Daoy (cell line): ENCODE measurements around the gene CERS6. TPM values are rescaled to one million over a fixed set of nuclear protein-coding genes. Genes with fewer than 3 reads are reported as not detected.
"Not testable (repeated sequence)": the region's sequence is repeated elsewhere in the genome, so short reads cannot be mapped to it uniquely, and the experiment has no call there.

Experiments used
- DNase-seq: peaks from one replicate; pipeline ENCODE4 v3.0.0-alpha.2; 2015; ENCODE audit warnings: low read depth
- total RNA-seq: library from RNA; depleted of rRNA; stranded (reverse); fragments of >200 nt; shearing (Covaris generic); gene quantifications from 2 replicates; pipeline ENCODE4 v1.2.3, GENCODE V29; 2014

CERS6 gene
- total RNA-seq, 1 experiment from 2014 or later = 16.4 TPM

DNA sequence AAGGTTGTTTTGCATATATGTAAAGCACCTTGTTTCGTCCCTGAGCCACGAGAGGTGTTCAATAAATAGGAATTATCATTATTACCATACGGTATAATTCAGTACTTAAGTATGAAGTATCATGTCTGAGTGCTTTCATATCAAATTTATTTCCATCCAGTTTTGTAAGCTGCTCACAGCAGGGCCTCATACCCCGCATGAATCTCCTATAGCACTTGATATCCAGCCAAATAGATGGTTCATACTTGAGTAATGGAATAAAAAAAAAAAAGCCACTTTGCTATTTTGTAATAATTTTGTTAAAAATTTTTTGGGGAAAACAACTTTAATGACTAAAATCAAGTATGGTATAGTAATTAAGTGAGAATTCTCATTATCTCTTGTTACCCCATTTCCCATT lies 185.6 kb downstream of the CERS6 start:
- no peak for DNase-seq

DNA sequence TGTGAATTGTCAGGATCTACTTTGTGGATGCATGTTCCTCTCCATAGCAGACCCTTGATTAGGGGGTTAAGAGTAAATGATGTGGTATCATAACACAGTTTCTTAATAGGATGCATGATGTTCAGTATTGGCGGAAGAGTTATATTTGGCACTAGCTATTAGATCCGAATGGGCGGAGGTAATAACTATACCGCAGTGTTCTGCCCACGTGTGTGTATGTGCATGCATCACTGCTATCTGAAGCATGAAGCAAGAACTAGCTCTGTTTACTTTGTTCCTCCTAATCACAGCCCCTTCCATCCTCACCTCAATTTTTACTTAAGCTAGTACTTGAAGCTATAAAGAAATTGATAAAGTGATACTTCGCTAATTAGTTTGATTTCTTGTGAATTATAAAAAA lies 186.8 kb downstream of the CERS6 start:
- no peak for DNase-seq

DNA sequence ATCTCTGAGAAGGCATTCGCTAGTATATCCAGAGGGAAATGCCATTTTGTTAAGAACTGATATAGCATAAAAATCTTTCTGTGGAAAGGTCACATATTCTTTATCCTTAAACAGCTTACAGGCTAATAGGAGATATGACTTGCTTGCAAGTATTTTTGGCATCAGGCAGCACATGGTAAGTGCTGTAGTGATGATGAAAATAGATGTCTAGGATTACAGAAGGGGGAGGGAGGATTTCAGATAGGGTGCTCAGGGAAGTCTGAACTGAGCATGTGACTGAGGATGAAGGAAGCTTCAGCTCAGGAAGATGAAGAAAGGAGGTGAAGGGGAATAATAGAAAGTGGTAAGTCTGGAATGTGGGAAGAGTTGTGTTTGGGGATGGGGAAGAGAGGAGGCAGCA lies 187.9 kb downstream of the CERS6 start:
- DNase-seq = no peak

DNA sequence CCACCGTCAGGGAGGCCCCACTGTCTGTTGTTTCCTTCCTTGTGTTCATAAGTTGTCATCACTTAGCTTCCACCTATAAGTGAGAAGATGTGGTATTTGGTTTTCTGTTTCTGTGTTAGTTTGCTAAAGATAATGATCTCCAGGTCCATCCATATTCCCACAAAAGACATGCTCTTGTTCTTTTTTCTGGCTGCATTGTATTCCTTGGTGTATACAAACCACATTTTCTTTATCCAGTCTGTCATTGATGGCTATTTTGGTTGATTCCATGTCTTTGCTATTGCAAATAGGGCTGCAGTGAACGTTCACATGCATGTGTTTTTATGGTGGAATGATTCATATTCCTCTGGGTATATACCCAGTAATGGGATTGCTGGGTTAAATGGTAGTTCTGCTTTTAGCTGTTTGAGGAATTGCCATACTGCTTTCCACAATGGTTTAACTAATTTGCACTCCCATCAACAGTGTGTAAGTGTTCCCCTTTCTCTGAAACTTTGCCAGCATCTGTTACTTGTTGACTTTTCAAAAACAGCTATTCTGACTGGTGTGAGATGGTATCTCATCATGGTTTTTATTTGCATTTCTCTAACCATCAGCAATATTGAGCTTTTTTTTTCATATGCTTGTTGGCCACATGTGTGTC lies 189.7 kb downstream of the CERS6 start:
- no peak for DNase-seq

DNA sequence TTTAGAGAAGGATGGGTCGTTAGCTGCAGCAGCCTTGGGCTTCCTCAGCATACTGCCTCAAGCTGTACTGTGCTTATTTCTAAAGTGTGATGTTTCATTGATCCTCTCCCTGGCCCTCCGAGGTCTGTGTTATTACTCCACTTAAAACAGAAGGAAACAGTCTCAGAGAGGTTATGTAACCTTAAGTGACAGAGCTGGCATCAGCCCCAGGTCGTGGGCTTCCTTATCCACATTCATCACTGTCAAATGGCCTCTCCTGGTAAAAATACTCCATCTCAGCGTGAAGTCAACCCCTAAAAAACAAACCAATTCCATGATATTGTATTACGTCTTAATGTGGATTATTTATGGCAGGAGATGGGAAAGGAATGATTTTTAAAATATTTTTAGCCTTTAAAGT lies 193.0 kb downstream of the CERS6 start:
- no peak for DNase-seq

DNA sequence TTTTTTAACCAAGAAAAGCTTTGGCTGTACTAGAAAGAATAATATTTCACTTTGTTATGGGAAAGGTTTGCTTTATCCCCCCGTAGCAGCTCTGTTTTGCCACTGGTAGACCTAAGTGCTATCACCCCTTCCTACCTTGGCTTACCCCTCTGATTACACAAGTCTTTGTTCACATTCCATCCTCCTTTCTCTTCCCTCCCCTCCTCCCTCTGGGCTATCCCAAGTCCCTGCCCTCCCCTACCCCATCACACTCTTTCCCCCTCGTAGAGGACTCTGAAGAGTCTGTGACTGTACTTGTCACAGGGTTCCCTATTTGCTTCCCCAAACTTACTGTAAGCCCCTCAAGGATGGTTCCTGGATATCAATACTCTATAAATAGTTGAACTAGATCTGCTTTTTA lies 193.5 kb downstream of the CERS6 start:
- DNase-seq = no peak

DNA sequence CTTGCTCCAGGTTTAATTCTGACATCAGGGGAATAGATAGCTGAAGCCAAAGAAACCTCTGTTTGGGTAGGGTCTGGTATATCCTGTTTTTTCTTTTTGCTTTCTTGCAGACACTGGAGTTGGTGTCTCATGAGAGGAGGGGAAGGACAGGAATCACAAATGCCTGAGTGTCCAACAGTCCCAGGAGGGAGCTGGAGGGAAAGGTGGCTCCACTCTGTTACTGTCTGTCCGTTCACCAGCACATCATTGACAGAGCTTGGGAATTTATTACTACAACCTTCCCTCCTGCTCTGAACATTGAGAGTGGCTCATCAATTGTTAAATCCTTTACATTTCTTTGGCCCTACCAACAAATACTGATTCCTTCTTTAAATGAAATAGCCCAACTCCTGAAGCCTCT lies 194.1 kb downstream of the CERS6 start:
- no peak for DNase-seq

DNA sequence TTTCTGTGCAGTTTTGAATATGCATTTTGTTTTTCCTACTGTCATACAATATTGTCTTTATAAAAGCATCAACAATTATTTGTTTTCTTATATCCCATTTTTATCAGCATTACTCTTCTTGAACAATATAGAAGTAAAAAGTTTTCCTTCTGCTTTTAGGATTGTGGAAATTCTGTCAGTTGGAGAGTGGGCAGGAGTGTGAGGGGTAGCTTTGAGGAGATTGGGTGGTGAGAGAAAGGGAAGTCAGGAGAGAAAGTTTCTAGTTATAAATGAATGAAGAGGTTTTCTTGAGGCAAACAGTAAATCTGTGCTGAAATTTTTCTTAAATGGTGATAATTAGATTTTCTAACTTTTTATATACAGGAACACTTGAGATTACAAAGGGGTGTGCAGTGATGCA lies 194.7 kb downstream of the CERS6 start:
- no peak for DNase-seq

DNA sequence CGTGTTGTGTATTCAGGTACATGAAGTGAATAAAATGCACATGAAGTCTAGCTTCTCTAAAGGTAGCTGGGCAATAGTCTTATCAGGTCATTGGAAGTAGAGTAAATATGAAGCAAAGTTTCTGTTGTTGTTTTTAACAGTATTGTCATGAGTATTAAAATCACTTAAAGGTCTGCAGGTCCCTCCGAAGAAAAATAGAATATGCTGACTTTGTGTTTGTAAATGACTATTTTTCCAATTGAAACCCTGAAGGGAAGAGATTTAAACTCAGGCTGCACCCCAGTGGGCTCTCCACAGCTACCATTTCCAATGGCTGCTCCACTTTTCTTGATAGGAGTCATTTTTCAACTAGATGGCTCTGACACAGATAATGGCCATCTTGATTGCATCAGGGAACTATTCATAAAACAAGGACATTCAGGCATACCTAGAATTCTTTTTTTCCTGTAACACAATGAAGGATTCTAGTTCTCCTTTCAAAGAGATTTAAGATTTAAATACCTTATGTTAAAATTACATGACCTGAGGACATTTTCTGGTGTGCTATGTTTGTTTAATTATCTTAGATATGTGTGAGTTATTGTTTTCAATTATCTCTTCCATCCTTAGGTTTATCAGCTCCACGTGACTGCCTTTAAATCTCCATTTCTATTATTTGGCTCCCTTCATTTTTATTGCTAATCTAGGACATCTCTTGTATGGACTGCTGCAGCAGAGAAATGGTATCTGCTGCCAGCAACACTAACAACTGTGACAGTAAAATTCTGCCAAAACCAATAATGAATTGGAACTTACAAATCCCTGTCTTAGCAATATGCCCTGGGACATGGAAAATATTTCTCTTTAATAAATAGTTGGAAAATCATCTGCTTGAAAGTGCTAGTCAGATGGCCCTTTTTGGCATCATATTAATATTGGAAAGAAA lies 197.2 kb downstream of the CERS6 start:
- DNase-seq = no peak

DNA sequence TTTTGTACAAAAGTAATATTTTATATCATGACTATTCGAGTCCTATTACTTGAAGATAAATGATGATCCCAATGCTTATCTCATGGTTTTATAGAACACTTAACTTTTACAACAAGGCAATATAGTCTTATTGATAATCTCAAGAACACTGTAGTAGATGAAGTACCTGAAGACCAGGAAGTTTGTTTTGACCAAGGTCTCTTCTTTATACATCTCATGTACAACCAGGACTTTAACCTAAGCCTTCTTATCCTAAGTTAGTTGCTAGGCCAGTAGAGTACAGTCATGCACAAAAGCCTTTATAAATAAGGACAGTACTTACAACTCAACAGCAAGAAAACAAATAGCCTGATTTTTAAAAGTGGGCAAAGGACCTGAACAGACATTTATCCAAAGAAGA lies 198.6 kb downstream of the CERS6 start:
- no peak for DNase-seq

DNA sequence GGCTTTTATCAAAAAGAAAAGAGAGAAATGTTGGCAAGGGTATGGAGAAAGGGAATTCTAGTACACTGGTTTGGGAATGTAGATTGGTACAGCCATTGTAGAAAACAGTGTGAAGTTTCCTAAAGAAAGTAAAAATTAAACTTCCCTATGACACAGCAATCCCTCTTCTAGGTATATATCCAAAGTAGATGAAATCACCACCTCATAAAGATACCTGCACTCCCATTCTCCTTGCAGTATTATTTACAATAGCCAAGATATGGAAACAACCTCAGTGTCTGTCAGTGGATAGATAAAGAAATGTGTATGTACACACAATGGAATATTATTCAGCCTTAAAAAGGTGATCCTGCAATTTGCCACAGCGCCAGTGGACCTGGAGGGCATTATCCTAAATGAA lies 199.1 kb downstream of the CERS6 start:
- no peak for DNase-seq

DNA sequence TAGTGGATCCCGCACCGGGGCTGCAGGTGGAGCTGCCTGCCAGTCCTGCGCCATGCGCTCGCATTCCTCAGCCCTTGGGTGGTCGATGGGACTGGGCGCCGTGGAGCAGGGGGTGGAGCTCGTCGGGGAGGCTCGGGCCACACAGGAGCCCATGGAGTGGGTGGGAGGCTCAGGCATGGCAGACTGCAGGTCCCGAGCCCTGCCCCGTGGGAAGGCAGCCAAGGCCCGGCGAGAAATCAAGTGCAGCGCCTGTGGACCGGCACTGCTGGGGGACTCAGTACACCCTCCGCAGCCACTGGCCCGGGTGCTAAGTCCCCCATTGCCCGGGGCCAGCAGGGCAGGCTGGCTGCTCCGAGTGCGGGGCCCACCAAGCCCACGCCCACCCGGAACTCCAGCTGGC lies 201.3 kb downstream of the CERS6 start:
- DNase-seq = not testable (repeated sequence)

DNA sequence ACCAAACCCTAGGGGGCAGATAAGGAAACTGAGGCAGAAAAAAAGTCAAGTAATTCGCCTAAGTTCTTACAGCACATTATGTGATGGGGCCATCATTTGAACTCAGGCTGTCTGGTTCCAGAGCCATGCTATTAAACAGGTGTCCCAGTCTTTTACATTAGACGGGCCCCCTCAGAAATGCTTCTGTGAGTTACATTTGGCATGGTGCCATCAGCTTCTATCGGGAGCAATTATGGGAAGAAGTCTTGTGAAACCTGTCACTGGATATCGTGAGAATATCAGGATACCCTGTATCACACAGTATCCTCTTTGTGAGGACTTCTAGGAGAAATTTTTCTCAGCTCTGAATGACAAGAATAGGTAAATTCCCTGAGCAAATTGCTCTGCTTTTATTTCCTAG lies 202.6 kb downstream of the CERS6 start:
- no peak for DNase-seq

DNA sequence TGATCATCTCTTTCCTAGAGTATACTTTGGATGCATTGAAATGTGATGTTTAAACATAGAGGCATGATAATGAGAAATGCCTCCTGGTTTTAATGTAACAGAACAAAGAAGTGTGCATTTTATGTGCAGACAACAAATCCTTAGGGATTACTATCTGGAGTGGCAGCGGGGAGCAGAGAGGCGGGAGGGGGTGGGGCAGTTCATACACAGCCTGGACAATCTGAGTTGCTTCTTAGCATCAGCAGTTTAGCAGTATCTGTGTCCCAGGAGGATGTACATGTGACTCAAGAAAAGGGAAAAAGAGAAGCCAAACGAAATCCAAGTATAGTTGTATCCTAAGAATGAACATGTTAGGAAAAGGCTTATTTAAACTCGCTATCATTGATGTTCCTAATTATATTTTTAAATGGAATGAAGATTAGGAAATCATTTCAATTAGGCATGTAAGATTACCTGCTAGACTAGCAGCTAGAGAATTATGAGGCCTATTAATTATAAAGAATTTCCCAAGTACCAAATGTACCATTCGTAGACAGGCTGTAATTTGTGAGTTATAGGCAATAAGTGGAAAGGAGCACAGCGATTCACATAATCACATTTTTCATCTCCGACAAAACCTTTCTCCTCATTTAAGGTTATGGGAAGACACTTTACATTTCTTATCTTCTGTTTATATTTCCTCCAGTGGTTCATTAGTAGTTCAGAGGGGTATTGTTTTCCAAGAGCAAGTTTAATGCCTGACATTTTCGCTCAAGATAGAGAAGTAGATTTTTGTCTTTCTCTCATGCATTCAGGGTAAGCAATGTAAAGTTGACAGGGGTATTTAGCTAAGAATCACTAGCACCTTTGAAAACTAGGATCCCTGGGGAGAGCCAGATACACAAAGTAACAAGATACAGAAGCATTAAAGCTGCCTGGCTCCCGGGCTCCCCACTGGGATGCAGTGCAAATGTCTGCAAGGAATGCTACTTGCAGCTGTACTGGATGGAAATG lies 205.1 kb downstream of the CERS6 start:
- no peak for DNase-seq

DNA sequence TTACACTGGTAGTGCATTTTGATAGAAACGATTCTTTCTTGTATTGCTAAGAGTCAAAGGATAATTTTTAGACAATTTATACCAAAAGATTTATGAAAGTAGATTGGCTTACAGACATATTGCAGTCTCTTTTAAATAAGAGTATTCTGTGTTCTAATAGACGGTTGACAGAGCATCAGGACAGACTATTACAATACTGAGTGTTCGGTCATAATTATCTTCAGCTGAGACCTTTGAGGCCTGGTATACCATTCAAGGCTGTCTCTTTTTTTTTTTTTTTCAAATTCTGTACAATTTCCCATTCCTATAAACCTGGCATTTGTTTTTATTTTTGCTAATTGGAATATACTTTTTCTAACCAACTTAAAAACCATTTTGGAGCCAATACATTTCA lies 205.8 kb downstream of the CERS6 start:
- DNase-seq = no peak

DNA sequence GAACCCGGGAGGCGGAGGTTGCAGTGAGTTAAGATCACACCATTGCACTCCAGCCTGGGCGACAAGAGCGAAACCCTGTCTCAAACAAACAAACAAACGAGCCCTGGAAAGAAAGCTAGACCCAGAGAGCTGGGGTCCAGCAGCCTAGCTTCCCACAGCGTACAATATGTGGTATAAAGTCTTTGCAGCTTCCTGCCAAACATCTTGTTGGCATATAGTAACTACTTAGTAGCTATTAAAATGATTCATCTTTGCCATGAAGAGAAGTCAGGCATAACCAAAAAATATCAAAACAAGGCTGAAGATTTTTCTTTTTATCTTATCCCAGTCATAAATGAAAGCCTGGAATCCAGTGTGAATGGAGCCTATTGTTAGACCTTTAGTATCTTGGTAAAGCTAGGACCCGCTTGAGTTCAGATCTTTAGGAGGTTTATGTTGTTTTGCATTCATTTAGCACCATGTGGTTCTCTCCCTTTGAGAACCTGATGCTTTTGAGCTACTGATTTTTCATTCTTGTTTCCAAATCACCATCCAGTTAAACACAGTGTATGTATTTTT lies 206.7 kb downstream of the CERS6 start:
- no peak for DNase-seq

DNA sequence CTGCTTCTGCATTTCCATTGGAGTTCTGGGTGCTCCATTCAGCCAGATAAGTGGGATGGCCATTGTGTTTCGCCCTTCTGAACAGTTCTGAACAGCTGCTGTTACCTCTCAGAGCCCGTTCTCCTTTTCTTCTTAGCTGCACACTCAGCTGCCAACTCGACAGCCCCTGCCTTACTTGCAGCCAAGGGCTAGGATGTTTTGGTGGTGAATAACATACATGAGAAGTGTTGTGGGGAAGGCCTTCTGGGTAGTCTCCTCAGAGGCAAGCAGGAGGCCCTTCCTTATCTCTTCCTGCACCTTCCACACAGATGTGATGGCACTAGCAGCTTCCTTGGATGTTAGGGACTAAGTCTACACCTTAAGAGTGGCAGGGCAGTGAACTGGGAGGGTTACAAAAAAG lies 207.9 kb downstream of the CERS6 start:
- DNase-seq = no peak

DNA sequence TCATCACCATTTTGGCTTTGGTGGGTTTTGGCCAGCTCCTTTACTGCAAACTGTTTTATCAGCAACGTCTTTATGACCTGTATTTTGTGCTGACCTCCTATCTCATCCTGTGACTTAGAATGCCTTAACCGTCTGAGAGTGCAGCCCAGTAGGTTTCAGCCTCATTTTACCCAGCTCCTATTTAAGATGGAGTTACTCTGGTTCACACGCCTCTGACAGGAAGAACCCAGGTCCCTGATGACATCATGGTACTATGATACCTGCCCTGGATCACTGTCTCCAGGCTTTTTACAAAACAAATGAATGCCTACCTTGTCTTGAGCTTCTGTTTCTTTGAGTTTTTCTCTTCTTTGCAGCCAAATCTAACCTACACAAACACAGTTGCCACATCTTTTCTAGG lies 208.6 kb downstream of the CERS6 start:
- not testable (repeated sequence) for DNase-seq

DNA sequence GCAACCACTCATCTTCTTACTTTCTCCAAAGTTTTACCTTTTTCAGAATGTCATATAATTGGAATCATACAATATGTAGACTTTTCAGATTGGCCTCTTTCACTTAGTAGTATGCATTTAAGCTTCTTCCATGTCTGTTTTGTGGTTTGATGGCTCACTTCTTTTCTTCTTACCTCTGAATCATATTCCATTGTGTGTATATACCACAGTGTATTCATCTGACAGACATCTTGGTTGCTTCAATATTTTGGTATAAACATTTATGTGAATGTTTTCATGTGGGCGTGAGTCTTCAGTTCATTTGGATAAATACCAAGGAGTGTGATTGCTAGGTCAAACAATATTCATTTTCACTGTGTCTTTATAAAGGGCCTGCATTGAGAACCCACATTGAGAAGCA lies 210.3 kb downstream of the CERS6 start:
- DNase-seq = no peak

DNA sequence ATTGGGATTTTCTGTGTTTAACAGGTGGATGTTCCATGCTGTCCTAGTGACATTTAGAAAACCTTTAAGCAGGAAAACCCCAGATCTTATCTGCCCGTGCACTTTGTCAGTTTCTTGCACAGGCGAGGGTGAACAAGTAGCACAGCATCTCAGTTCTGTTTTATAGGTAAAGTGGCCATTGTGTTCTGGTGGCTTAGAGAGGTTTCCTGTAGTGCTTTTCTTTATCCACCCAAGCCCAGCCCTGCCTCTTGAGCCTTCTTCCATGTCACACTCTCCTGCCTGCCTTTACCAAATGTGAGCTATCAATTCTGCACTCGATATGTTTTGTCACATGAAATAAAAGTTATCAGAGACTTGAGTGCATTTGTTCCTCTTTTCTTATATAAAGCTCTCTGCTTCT lies 211.1 kb downstream of the CERS6 start:
- DNase-seq = no peak

DNA sequence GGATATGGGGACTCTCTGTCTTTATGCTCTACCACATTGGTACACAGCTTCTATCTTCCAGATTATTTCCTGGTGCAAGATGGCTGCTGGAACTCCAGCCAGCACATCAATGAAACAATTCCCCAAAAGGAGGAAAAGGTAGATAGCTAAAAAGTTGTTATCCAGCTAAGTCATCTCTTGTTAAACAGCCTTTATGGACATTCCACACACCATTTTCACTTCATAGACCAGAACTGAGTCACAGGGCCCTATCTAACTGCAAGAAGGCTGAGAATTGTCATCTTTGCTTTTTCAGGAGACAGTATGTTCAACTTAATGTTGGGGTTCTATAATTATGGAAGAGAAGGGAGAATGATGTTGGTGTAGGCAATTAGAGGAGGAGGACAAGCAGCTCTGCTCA lies 213.1 kb downstream of the CERS6 start:
- no peak for DNase-seq

DNA sequence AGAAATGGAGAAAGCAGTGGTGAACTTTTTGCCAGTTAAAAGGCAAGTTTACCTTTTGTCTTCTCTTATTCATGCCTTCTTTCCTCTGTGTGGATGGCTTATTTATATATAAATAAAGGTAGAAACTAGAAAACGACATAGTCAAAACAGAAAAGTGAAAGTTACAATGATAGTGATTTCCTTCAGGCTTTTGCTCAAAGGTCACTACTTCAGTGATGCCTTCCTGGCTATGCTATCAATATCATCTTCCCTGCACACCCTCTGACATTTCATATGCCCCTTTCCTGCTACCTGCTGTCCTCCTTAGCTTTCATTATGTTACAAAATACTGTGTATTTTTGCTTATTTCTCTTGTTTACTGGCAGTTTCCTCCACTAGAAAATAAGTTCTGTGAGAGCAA lies 214.4 kb downstream of the CERS6 start:
- no peak for DNase-seq
